Nephron progenitor cell (in vitro differentiated cells): ENCODE measurements around the gene ZWILCH.
"Not testable (repeated sequence)": the region's sequence is repeated elsewhere in the genome, so short reads cannot be mapped to it uniquely, and the experiment has no call there.

Experiments
- DNase-seq: peaks from one replicate; pipeline ENCODE4 v3.0.0; 2021
- H3K27ac Mint-ChIP-seq: 2 replicates; pipeline ENCODE4 v1.8.0; 2021; ENCODE audit warnings: mild to moderate bottlenecking, moderate library complexity, mixed read lengths
- H3K27me3 Mint-ChIP-seq: 2 replicates; pipeline ENCODE4 v1.8.0; 2021; ENCODE audit warnings: mild to moderate bottlenecking, low read depth, mixed read lengths; ENCODE audit not compliant: poor library complexity
- H3K36me3 Mint-ChIP-seq: 2 replicates; pipeline ENCODE4 v1.8.0; 2021; ENCODE audit warnings: low read depth, mixed read lengths
- H3K4me1 Mint-ChIP-seq: 2 replicates; pipeline ENCODE4 v1.8.0; 2021; ENCODE audit warnings: mixed read lengths
- H3K4me3 Mint-ChIP-seq: 2 replicates; pipeline ENCODE4 v1.8.0; 2021; ENCODE audit warnings: mild to moderate bottlenecking, moderate library complexity, mixed read lengths
- H3K9me3 Mint-ChIP-seq: 2 replicates; pipeline ENCODE4 v1.8.0; 2021; ENCODE audit warnings: mild to moderate bottlenecking, moderate library complexity, mixed read lengths
- TF ChIP-seq, protein P1 (sequence below): fragments of 200-600 bp; sonication (generic); IDR thresholded peaks from 2 replicates; pipeline ENCODE4 v1.5.0; 2021; ENCODE audit warnings: antibody characterized with exemption

The ZWILCH gene

DNA sequence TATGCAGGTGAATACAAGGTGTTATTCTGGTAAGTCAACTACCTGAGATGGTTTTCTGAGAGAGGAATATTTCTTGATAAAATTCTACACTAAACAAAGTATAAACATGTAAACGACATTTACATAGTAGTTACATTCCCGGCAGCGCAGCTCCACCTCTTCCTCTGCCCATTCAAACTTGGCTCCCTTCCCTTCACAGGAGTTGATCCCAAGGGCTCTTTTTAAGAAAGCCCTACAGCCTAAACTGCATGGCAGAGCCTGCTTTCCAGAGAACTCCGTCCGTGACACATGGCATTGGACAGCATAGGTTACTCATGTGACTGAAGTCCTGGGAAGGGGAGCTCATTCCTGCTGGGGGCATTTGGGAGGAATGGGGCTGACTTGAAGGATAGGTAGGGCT lies 82.6 kb downstream of the ZWILCH start:
- TF ChIP-seq, protein P1, sequence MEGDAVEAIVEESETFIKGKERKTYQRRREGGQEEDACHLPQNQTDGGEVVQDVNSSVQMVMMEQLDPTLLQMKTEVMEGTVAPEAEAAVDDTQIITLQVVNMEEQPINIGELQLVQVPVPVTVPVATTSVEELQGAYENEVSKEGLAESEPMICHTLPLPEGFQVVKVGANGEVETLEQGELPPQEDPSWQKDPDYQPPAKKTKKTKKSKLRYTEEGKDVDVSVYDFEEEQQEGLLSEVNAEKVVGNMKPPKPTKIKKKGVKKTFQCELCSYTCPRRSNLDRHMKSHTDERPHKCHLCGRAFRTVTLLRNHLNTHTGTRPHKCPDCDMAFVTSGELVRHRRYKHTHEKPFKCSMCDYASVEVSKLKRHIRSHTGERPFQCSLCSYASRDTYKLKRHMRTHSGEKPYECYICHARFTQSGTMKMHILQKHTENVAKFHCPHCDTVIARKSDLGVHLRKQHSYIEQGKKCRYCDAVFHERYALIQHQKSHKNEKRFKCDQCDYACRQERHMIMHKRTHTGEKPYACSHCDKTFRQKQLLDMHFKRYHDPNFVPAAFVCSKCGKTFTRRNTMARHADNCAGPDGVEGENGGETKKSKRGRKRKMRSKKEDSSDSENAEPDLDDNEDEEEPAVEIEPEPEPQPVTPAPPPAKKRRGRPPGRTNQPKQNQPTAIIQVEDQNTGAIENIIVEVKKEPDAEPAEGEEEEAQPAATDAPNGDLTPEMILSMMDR = no peak
- no peak for DNase-seq
- Mint-ChIP-seq H3K9me3 (no peaks in the 10 kb centered on the region), H3K4me1 (peaks cover 15% of the 10 kb centered on the region), H3K27me3 (peaks cover 2% of the 10 kb centered on the region), H3K4me3 (no peak overlapping the region), H3K27ac (no peak overlapping the region), H3K36me3 (no peaks in the 10 kb centered on the region)

DNA sequence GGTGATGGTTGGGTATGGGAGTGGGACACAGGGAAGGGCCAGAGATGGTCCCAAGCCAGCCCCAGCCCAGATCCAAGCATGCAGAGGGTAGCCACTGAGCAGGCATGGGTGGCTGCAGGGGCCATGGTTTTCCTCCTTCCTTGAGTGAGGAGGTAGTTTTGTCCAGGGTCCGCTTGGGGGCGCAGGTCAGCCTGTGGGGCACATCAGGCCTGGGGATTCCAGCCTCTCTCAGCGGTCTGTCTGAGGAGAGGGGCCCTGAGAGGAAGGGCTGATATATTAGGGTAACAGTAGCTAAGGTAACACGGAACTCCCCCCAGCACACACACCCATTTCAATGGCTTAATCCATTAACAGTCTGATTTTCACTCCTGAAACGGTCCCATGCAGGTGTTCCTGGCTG lies 83.4 kb downstream of the ZWILCH start:
- DNase-seq = no peak

DNA sequence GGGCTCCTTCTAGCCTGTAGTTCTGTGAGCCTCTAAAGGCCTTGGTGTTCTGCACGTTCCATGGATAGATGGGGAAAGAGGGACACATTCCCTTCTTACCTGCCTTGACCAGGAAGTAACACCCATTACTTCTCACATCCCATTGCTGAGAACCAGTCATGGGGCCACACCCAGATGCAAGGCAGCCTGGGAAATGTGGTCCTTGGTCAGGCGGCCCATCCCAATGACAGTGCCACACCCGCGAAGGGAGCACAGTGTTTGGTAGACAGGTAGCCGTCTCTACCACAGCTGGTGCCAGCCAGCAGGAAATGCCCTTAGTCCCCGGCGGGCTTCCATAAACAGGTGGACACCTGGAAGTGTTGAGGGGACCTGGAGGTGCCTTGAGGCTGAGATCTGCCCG lies 83.8 kb downstream of the ZWILCH start:
- Mint-ChIP-seq H3K4me1 (peaks cover 19% of the 10 kb centered on the region), H3K4me3 (no peak overlapping the region), H3K9me3 (no peaks in the 10 kb centered on the region), H3K27ac (no peak overlapping the region), H3K27me3 (peaks cover 3% of the 10 kb centered on the region), H3K36me3 (no peaks in the 10 kb centered on the region)
- TF ChIP-seq, protein P1 = no peak
- no peak for DNase-seq

More for the DNA sequence above, 83.4 kb downstream of the ZWILCH start:
- Mint-ChIP-seq H3K4me1 (peaks cover 19% of the 10 kb centered on the region), H3K36me3 (no peaks in the 10 kb centered on the region), H3K4me3 (no peak overlapping the region), H3K9me3 (no peaks in the 10 kb centered on the region), H3K27ac (no peak overlapping the region), H3K27me3 (peaks cover 5% of the 10 kb centered on the region)
- TF ChIP-seq, protein P1 = no peak

DNA sequence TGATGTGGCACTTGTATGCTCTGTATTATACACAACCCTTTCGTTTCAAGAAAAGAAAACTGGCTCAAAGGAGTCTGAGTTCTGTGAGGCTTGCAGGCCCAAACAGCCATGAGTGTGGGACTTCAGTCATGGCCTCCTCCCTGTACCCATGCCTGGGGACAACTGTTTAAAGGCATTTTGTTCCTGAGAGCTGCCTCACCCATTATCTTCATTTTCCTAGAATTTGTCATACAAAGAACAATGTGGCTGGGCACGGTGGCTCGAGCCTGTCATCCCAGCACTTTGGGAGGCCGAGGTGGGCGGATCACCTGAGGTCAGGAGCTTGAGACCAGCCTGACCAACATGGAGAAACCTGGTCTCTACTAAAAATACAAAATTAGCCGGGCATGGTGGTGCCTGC lies 84.3 kb downstream of the ZWILCH start:
- H3K27me3 Mint-ChIP-seq, H3K9me3 Mint-ChIP-seq, H3K4me3 Mint-ChIP-seq, DNase-seq, H3K27ac Mint-ChIP-seq, H3K36me3 Mint-ChIP-seq: not testable (repeated sequence)
- peaks cover 19% of the 10 kb centered on the region for H3K4me1 Mint-ChIP-seq

DNA sequence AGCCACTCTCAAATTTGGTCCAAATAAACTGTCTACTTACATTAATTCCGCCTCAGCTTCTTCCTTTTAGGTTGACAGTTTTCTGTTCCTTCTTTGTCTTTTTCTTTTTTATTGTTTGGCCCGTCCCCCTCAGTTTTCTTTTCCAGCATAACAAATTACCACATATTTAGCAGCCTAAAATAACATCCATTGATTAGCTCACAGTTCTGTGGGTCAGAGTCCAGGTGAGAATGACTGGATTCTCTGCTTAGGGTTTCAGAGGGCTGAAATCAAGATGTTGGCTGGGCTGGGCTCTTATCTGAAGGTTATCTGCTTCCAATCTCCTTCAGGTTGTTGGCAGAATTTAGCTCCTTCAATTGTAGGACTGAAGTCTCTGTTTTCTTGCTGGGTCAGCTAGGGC lies 85.3 kb downstream of the ZWILCH start:
- Mint-ChIP-seq H3K9me3 (no peaks in the 10 kb centered on the region), H3K4me3 (no peak overlapping the region), H3K36me3 (no peaks in the 10 kb centered on the region), H3K4me1 (peaks cover 19% of the 10 kb centered on the region), H3K27me3 (peaks cover 6% of the 10 kb centered on the region), H3K27ac (no peak overlapping the region)
- TF ChIP-seq, protein P1 = no peak
- DNase-seq = no peak

DNA sequence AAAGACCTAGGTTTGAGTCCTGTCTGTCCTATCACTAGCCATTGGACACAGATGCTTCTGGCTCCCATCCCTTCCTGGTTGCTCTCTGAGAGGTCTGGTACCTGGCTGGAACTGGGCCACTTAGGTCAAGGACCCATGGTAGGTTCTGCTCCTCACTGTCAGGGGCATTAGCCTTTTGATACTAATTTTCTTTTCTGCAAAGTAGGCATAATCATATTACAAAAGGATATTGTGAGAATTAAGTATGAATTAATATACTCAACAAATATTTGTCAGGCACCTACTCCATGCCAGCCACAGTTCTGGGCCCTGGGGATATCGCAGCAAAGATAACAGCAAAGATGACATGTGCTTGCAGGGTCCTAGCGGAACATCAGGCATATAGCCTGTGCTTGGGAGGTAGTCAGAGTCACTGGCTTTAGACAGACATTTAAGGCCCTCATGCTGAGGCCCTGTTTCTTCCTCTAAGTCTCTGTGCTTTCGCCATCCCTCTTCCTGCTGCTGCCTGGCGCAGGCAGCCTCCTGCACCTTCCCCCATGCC lies 86.3 kb downstream of the ZWILCH start:
- Mint-ChIP-seq H3K4me1 (peaks cover 10% of the 10 kb centered on the region), H3K36me3 (no peaks in the 10 kb centered on the region), H3K27ac (no peak overlapping the region), H3K4me3 (no peak overlapping the region), H3K27me3 (peaks cover 6% of the 10 kb centered on the region), H3K9me3 (no peaks in the 10 kb centered on the region)
- DNase-seq = no peak
- TF ChIP-seq, protein P1 = no peak
